WTC11 (cell line): ENCODE measurements around the gene GNAO1.

Source experiments
- CTCF ChIP-seq: fragments of 200-600 bp; IDR thresholded peaks from 2 replicates; pipeline ENCODE4 v1.8.0; 2022; ENCODE audit warnings: antibody characterized with exemption
- FOXP4 ChIP-seq: sonication (generic); formaldehyde crosslinking; IDR thresholded peaks from 2 replicates; pipeline ENCODE4 v1.8.0; 2022; ENCODE audit warnings: mild to moderate bottlenecking, missing genetic modification reagents
- MAX ChIP-seq: sonication (generic); formaldehyde crosslinking; IDR thresholded peaks from 2 replicates; pipeline ENCODE4 v1.8.0; 2022; ENCODE audit warnings: mild to moderate bottlenecking, missing genetic modification reagents
- SMAD3 ChIP-seq: sonication (generic); formaldehyde crosslinking; IDR thresholded peaks from 2 replicates; pipeline ENCODE4 v1.8.0; 2022; ENCODE audit warnings: missing genetic modification reagents, mild to moderate bottlenecking, borderline replicate concordance
- ZBTB21 ChIP-seq: sonication (generic); formaldehyde crosslinking; IDR thresholded peaks from 2 replicates; pipeline ENCODE4 v1.8.1; 2023; ENCODE audit warnings: mild to moderate bottlenecking, missing genetic modification reagents, borderline replicate concordance
- ZNF232 ChIP-seq: sonication (generic); formaldehyde crosslinking; IDR thresholded peaks from 2 replicates; pipeline ENCODE4 v1.8.0; 2022; ENCODE audit warnings: mild to moderate bottlenecking, missing genetic modification reagents
- TF ChIP-seq, protein P1 (sequence below): sonication (generic); formaldehyde crosslinking; IDR thresholded peaks from 2 replicates; pipeline ENCODE4 v1.8.1; 2023; ENCODE audit warnings: mild to moderate bottlenecking, missing genetic modification reagents

GRCh38 chr16:56245197-56245596 lies 53.9 kb downstream of the GNAO1 start:
- TF ChIP-seq CTCF (no peak), MAX (no peak), ZBTB21 (CRISPR knock-in tag) (no peak), ZNF232 (no peak), SMAD3 (no peak), FOXP4 (CRISPR knock-in tag) (no peak)
- TF ChIP-seq, protein P1, sequence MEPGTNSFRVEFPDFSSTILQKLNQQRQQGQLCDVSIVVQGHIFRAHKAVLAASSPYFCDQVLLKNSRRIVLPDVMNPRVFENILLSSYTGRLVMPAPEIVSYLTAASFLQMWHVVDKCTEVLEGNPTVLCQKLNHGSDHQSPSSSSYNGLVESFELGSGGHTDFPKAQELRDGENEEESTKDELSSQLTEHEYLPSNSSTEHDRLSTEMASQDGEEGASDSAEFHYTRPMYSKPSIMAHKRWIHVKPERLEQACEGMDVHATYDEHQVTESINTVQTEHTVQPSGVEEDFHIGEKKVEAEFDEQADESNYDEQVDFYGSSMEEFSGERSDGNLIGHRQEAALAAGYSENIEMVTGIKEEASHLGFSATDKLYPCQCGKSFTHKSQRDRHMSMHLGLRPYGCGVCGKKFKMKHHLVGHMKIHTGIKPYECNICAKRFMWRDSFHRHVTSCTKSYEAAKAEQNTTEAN (CRISPR knock-in tag), result no peak
